Heart left ventricle (tissue), 16 donors: ENCODE data around the gene CCDC167. TPM values are rescaled to one million over a fixed set of nuclear protein-coding genes. Genes with fewer than 3 reads are reported as not detected.

Experiments used
- ATAC-seq, 4 donors: fragments of 200-7000 bp; cut with Tn5 transposase; one replicate each; pipeline ENCODE4 v1.9.1; 2020 to 2022; ENCODE audit warnings: moderate library complexity in 4 of 4, mild to moderate bottlenecking in 3 of 4, moderate number of reproducible peaks in 1 of 4
- DNase-seq, 5 donors: peaks; one replicate each; pipeline ENCODE4 v3.0.0-alpha.2; 2020
- H3K27ac ChIP-seq, 12 donors: fragments of 200-600 bp; sonication (generic) in 4 of 12; one replicate each; pipeline versions ENCODE4 v1.5.0 to v1.8.0; 2016 to 2022; ENCODE audit warnings: mild to moderate bottlenecking in 2 of 12
- H3K27me3 ChIP-seq, 9 donors: fragments of 200-600 bp; sonication (generic) in 2 of 9; one replicate each; pipeline versions ENCODE4 v1.5.1 to v1.8.0; 2016 to 2022; ENCODE audit warnings: mild to moderate bottlenecking in 3 of 9
- H3K36me3 ChIP-seq, 9 donors: fragments of 200-600 bp; sonication (generic) in 2 of 9; one replicate each; pipeline versions ENCODE4 v1.5.0 to v1.8.0; 2018 to 2022; ENCODE audit warnings: mild to moderate bottlenecking in 2 of 9
- H3K4me1 ChIP-seq, 12 donors: fragments of 200-600 bp; sonication (generic) in 4 of 12; one replicate each; pipeline versions ENCODE4 v1.5.0 to v1.8.0; 2016 to 2022; ENCODE audit warnings: mild to moderate bottlenecking in 3 of 12
- H3K4me3 ChIP-seq, 12 donors: fragments of 200-600 bp; sonication (generic) in 4 of 12; one replicate each; pipeline versions ENCODE4 v1.5.0 to v1.8.0; 2017 to 2022; ENCODE audit warnings: mild to moderate bottlenecking in 9 of 12, moderate library complexity in 4 of 12
- H3K9me3 ChIP-seq, 12 donors: fragments of 200-600 bp; sonication (generic) in 4 of 12; one replicate each; pipeline versions ENCODE4 v1.5.0 to v1.8.0; 2016 to 2022; ENCODE audit warnings: mild to moderate bottlenecking in 1 of 12
- POLR2A ChIP-seq, 2 donors: fragments of 450-650 bp; IDR thresholded peaks; one replicate each; pipeline ENCODE4 v1.6.1; 2017; ENCODE audit warnings: antibody characterized with exemption in 2 of 2, mild to moderate bottlenecking in 2 of 2, moderate library complexity in 2 of 2
- WGBS, 4 donors: extraction: QIAGEN DNeasy Blood & Tissue Kit in 2 of 4; methylation state at CpG; one replicate each; pipeline versions ENCODE4 v1.1.5 to v1.1.7; 2013 to 2018; 5-methylcytosine and 5-hydroxymethylcytosine counted together
- intact Hi-C, 10 donors: fragments of 100-400 bp; cut with DNase I; formaldehyde crosslinking; loops; one replicate each; pipeline versions ENCODE4 v1.11.1 to v1.14.2; 2022
- polyA plus RNA-seq, 2 donors: library from polyadenylated mRNA; stranded (reverse); fragments of 200-250 nt; gene quantifications; one replicate each; pipeline ENCODE4 v1.2.3, GENCODE V29; 2013
- total RNA-seq, 9 donors: library from RNA; depleted of rRNA in 2 of 9; stranded (reverse); fragments of >200 nt in 2 of 9; fragmentation: NEBNext Ultra II Directional in 3 of 9; extraction: Animal tissue kit (Norgen Biotek cat#: 25700) in 3 of 9; gene quantifications; one replicate each; pipeline versions ENCODE4 v1.1.0 to v1.2.4, GENCODE V29; 2016 to 2023
- TF ChIP-seq, protein P1 (sequence below), 12 donors: fragments of 200-600 bp; sonication (generic) in 4 of 12; IDR thresholded peaks; one replicate each; pipeline versions ENCODE4 v1.5.0 to v1.8.0; 2018 to 2022; ENCODE audit warnings: antibody characterized with exemption in 12 of 12, mild to moderate bottlenecking in 5 of 12
- donor health status: ischemic (EF 13 %, LVEDD 7.1; RV severe dilation, severe dysfunction).
- donor health status: healthy with polysubstance abuse.
- donor health status: DM: no; HTN: yes; CAD: no.
- donor health status: DM: no; HTN: no; CAD: no.
- donor health status: ischemic (EF 25% LVEDD 6.9; RV normal size, moderate dysfunction).
- donor health status: ischemic (EF 25% LVEDD 5.7; RV mildly dilated, moderate dysfunction).
- donor health status: healthy.
- donor health status: DM: yes; HTN: yes; CAD: no.
- donor health status: ischemic (EF 35%, LVEDD 5.7; RV mildly dilated, moderate dysfunction).
- donor health status: nonischemic (EF 11% LVEDD 7.7; RV severe dilation, severe dysfunction).
- donor health status: DM: yes; HTN: yes; CAD: no.
- donor health status: PGD.
- donor health status: ischemic (EF 29% LVEDD 5.4; RV normal size, mild dysfunction).
- donor health status: nonischemic (EF 23%, LVEDD 6.1; RV moderate dilation, normal function).

CCDC167 gene
- total and polyA plus RNA-seq, 11 donors: 17.6 to 76.7 (median 27.8) TPM

GRCh38 chr6:37483917-37484785 lies 15.5 kb downstream of the CCDC167 start:
- WGBS, 4 donors: 47 to 52% (median 51%) methylated on average over 15 to 20 of the region's 20 CpGs
- intact Hi-C loops: loop anchor here in 9 of 10 donors (1.0 to 10.0 kb wide), 8 partner anchors 81 to 209 kb away; no protein-coding TSS in a partner anchor
- Histone ChIP-seq H3K36me3 (peaks cover 0 to 57% (median 32%) of the 10 kb centered on the region in 9 donors), H3K4me1 (peaks cover 0 to 39% (median 8%) of the 10 kb centered on the region in 12 donors), H3K27me3 (no peaks in the 10 kb centered on the region), H3K9me3 (no peaks in the 10 kb centered on the region), H3K4me3 (no peak overlapping the region), H3K27ac (no peak overlapping the region)
- DNase-seq: peak; percentile 53 to 81 (median 60)
- no peak for TF ChIP-seq POLR2A (IDR thresholded peaks at IDR 0.05)
- TF ChIP-seq, protein P1, sequence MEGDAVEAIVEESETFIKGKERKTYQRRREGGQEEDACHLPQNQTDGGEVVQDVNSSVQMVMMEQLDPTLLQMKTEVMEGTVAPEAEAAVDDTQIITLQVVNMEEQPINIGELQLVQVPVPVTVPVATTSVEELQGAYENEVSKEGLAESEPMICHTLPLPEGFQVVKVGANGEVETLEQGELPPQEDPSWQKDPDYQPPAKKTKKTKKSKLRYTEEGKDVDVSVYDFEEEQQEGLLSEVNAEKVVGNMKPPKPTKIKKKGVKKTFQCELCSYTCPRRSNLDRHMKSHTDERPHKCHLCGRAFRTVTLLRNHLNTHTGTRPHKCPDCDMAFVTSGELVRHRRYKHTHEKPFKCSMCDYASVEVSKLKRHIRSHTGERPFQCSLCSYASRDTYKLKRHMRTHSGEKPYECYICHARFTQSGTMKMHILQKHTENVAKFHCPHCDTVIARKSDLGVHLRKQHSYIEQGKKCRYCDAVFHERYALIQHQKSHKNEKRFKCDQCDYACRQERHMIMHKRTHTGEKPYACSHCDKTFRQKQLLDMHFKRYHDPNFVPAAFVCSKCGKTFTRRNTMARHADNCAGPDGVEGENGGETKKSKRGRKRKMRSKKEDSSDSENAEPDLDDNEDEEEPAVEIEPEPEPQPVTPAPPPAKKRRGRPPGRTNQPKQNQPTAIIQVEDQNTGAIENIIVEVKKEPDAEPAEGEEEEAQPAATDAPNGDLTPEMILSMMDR (IDR thresholded peaks at IDR 0.05): peak; percentile 65 to 83 (median 76)
- ATAC-seq: peak; percentile 28 to 72 (median 64)

- Histone ChIP-seq H3K27ac (no peak overlapping the region), H3K9me3 (no peaks in the 10 kb centered on the region), H3K4me3 (no peak overlapping the region), H3K36me3 (peaks cover 0 to 64% (median 40%) of the 10 kb centered on the region in 9 donors), H3K4me1 (peaks cover 0 to 39% (median 8%) of the 10 kb centered on the region in 12 donors), H3K27me3 (no peaks in the 10 kb centered on the region)
- ATAC-seq (no peak), DNase-seq (no peak)
- intact Hi-C loops: loop anchor here in 9 of 10 donors (1.0 to 10.0 kb wide), 7 partner anchors 81 to 209 kb away; no protein-coding TSS in a partner anchor
- 84 to 94% (median 89%) methylated on average over 11 of the region's 11 CpGs for WGBS, 4 donors
- TF ChIP-seq POLR2A (IDR thresholded peaks at IDR 0.05): no peak
- TF ChIP-seq, protein P1 (IDR thresholded peaks at IDR 0.05): no peak
Measured at GRCh38 chr6:37483252-37483901, 16.3 kb downstream of the CCDC167 start.

- Histone ChIP-seq H3K4me3 (no peak overlapping the region), H3K36me3 (peaks cover 0 to 64% (median 46%) of the 10 kb centered on the region in 9 donors), H3K9me3 (no peaks in the 10 kb centered on the region), H3K27me3 (no peaks in the 10 kb centered on the region), H3K27ac (no peak overlapping the region), H3K4me1 (peaks cover 0 to 32% (median 8%) of the 10 kb centered on the region in 12 donors)
- WGBS, 4 donors: 78 to 85% (median 83%) methylated on average over 10 of the region's 10 CpGs
- DNase-seq (no peak), ATAC-seq (no peak)
- TF ChIP-seq POLR2A (IDR thresholded peaks at IDR 0.05): no peak
- TF ChIP-seq, protein P1 (IDR thresholded peaks at IDR 0.05): no peak
- intact Hi-C loops: loop anchor here in 9 of 10 donors (1.0 to 10.0 kb wide), 7 partner anchors 82 to 210 kb away; no protein-coding TSS in a partner anchor
Measured at GRCh38 chr6:37482606-37483251, 17.0 kb downstream of the CCDC167 start.
